Measurements from ENCODE around the gene MEPCE.

DNA sequence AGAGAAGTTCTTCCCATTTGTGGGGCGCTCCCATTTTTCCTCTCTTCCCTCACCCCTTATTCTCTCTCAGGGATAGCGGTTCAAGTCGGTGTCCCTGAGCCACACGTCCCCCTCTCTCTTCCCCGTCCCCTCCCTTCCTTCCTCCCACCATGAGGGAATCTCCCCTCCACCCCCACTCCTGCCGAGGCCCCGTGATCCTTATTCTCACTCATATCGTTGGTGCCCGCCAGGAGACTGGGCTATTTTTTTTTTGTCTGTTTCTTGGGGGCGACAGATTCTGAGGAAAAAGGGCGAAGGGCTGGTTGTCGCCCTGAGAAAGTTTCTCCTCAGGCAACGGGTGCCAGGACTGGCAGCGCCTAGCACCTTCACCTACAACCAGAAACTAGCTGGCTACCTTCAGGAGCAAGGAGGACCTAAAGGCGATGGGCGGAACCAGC is 1.9 kb upstream of the MEPCE start:
- TF ChIP-seq CTCF (optimal IDR thresholded peaks at IDR 0.05 in 1 of 3, IDR thresholded peaks at IDR 0.05 in 1 of 3, conservative IDR thresholded peaks at IDR 0.05 in 1 of 3; ENCODE audit: extremely low read depth in 1 of 3, insufficient read depth in 2 of 3, low read length in 3 of 3) (no peak), EZH2 (IDR thresholded peaks at IDR 0.05; ENCODE audit: low read length) (no peak)
